ENCODE data around the gene ACSF3. TPM values are rescaled to one million over a fixed set of nuclear protein-coding genes. Genes with fewer than 3 reads are reported as not detected.

Gene ACSF3
- total and polyA plus RNA-seq, 2 of the 4 experiments (the other 2 are of a cell fraction): 9.5 to 14.2 TPM

DNA sequence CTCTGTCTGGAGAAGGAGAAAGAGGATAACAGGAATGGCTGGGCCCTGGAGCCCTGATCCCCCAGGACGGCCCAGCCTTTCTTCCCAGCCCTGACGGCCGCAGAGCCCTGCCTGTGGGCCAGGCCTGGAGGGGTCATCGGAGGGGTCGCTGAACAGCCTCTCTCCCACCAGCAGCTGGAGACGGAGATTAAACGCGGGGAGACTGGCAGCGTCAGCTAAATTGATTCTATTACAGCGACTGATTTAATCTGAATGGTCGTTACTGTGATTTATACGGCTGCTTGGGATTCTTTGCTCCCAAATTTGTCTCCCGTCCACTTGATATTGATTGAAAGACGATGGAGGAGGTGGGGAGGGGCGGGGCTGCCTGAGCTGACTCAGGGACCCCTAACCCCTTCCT lies 70.8 kb downstream of the ACSF3 start:
- BruUV-seq (replicated peaks): no TSS peak
- DNase-seq (no peak), ATAC-seq (ENCODE audit: low read depth) (no peak)
- H3K23ac ChIP-seq (ENCODE audit: low read depth, low read length): no peak overlapping the region
- in situ Hi-C loops (cut with MboI; ENCODE audit: low sequenced_read_pairs) (loop anchor here (10.0 kb wide), 1 partner anchor 420 kb away; no protein-coding TSS in a partner anchor), intact Hi-C loops (cut with micrococcal nuclease) (no loop called here), dilution Hi-C loops (cut with HindIII; ENCODE audit: low sequenced_read_pairs, unreplicated experiment) (no loop called here)
- H3K4me3 ChIP-seq (ENCODE audit: insufficient read depth, low read depth, low read length): no peak overlapping the region
- H3K27ac ChIP-seq (ENCODE audit: insufficient read depth, low read length): no peak overlapping the region
- ChIA-PET POLR2A (ENCODE audit: unreplicated experiment) (no interaction called here), CTCF (no interaction called here)
- no peak overlapping the region for H2AK5ac ChIP-seq (ENCODE audit: low read depth, low read length)
- H2BK15ac ChIP-seq (ENCODE audit: low read depth, low read length): no peak overlapping the region
- H3K79me1 ChIP-seq (ENCODE audit: low read depth in 1 of 2, low read length in 2 of 2): no peaks in the 10 kb centered on the region
- no peak overlapping the region for H2BK120ac ChIP-seq (ENCODE audit: low read depth, low read length)
- H3K36me3 ChIP-seq (ENCODE audit: control insufficient read depth, insufficient read depth, low read length): no peaks in the 10 kb centered on the region
- H3K4ac ChIP-seq (ENCODE audit: low read depth, low read length): no peak overlapping the region
- no peak overlapping the region for H4K91ac ChIP-seq (ENCODE audit: insufficient read depth, low read depth, low read length)
- no peak overlapping the region for H3K14ac ChIP-seq (replicated peaks; ENCODE audit: low read depth, low read length)
- peak overlapping the region; percentile 43 for H2AFZ ChIP-seq (replicated peaks; ENCODE audit: low read length, poor library complexity)
- H3K27me3 ChIP-seq (ENCODE audit: control insufficient read depth, insufficient read depth, low read length): peaks cover 7% of the 10 kb centered on the region
- no peak overlapping the region for H3K56ac ChIP-seq (ENCODE audit: extremely low read depth, insufficient read depth, low read length)
- WGBS, 2 experiments (ENCODE audit: extremely low coverage in 2 of 2, insufficient read length in 1 of 2): 47% methylated on average over 9 of the region's 15 CpGs; no CpG with 5 or more reads in 1 of the 2 experiments
- no peak overlapping the region for H2AK9ac ChIP-seq (replicated peaks; ENCODE audit: low read depth, low read length, poor library complexity)
- no peak overlapping the region for H2BK5ac ChIP-seq (ENCODE audit: low read depth, low read length, poor library complexity, severe bottlenecking)
- H3K9me3 ChIP-seq (ENCODE audit: control insufficient read depth, insufficient read depth, low read length): no peaks in the 10 kb centered on the region
- H3K4me2 ChIP-seq (ENCODE audit: low read depth, low read length): no peak overlapping the region
- H3K9me1 ChIP-seq (ENCODE audit: insufficient read depth, low read length): no peaks in the 10 kb centered on the region
- peaks cover 2% of the 10 kb centered on the region; the same call in 1 of the 2 replicates for H3K4me1 ChIP-seq (ENCODE audit: control insufficient read depth, insufficient read depth, low read length)
- H2BK20ac ChIP-seq (ENCODE audit: low read depth, low read length): no peak overlapping the region
- TF ChIP-seq RAD21 (IDR thresholded peaks at IDR 0.05; ENCODE audit: low read length) (no peak), CEBPB (IDR thresholded peaks at IDR 0.05; ENCODE audit: low read depth, low read length) (no peak), CHD1 (IDR thresholded peaks at IDR 0.05; ENCODE audit: low read depth, low read length) (no peak), NFE2L2 (IDR thresholded peaks at IDR 0.05; ENCODE audit: low read depth, low read length) (no peak), BHLHE40 (IDR thresholded peaks at IDR 0.05; ENCODE audit: low read depth, low read length) (no peak), RFX5 (IDR thresholded peaks at IDR 0.05; ENCODE audit: low read depth, low read length) (no peak), RCOR1 (IDR thresholded peaks at IDR 0.05; ENCODE audit: insufficient replicate concordance, low read length) (no peak), FOS (IDR thresholded peaks at IDR 0.05; ENCODE audit: low read depth, low read length) (no peak)
- TF ChIP-seq, protein P1, sequence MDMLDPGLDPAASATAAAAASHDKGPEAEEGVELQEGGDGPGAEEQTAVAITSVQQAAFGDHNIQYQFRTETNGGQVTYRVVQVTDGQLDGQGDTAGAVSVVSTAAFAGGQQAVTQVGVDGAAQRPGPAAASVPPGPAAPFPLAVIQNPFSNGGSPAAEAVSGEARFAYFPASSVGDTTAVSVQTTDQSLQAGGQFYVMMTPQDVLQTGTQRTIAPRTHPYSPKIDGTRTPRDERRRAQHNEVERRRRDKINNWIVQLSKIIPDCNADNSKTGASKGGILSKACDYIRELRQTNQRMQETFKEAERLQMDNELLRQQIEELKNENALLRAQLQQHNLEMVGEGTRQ (IDR thresholded peaks at IDR 0.05; ENCODE audit: low read depth, low read length): no peak
- no peak overlapping the region for H4K8ac ChIP-seq (ENCODE audit: low read depth in 2 of 2, low read length in 2 of 2)
- H4K20me1 ChIP-seq (ENCODE audit: insufficient read depth, low read length): no peaks in the 10 kb centered on the region
- no peak overlapping the region for H3K9ac ChIP-seq (ENCODE audit: low read depth, low read length)
- H4K5ac ChIP-seq (ENCODE audit: low read depth, low read length): no peak overlapping the region
- no peak overlapping the region for H3K18ac ChIP-seq (ENCODE audit: low read depth, low read length)
